GM21576 (cell line): ENCODE data around the gene PCGF1.
"Not testable (repeated sequence)": the region's sequence is repeated elsewhere in the genome, so short reads cannot be mapped to it uniquely, and the experiment has no call there.

Source experiments
- ATAC-seq: cut with Tn5 transposase; IDR thresholded peaks from one replicate; pipeline ENCODE4 v1.9.1; 2021; ENCODE audit warnings: mild to moderate bottlenecking, moderate library complexity; ENCODE audit not compliant: unreplicated experiment

The PCGF1 gene

DNA sequence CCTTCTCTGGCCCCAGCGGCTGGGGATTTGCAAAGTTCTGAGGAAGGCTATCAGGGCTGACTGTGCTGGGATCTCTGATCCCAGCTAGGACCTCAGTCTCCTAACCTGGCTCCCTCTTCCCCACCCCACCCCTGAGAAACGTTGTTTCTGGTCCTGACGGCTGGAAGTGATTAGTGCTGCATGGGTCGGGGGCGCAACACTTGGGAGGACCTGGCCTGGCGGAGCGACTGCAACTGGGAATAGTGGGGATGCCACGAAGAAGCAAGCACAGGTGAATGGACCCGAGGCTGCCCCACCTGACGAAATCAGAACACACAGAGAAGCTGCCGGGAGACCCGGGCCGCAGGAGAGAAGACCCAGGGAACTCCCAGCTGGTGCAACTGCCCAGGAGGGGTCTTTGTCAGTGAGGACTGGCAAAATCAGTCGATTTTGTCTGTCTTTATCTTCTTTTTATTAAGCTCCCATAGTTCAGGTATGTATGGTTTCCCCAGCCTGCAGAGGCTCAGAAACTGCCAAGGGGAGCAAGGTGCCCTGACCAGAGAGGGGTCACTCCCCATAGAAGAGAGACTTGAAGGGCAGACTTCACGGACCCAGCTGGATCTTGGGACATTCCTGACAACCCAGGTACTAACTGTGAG is 7.4 kb downstream of the PCGF1 start:
- ATAC-seq, result no peak

DNA sequence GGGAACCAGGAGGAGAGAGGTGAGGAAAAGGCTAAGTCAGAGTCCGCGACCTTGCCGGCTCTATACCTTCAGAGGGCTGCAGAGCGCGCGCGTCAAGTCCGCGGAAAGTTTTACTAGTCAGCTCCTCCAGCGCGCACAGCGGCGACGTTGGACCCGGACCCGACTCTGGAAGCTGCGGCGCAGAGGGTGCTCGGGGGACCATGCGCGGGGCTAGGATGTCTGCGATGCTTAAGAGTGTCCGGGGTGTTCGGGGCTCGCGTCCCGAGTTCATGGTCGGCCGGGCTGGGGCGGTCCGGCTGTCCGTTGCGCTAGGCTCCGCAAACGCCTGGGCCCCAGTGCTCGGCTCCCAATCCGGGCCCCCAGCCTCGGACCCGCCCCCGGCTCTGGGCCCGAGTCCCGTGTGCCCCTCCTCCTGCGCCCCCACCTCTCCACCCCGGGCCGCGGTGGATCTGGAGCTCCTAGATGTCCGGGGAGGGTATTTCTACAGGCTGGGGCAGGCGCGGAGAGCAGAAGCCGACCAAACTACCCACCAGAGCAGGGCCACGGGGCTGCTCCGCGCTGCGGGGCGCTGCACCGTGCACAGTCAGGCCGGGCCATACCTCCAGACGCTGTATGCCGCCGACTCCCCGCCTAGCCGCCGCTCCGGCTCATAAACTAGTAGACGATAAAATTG is 8.1 kb downstream of the PCGF1 start, which contains the start of gene LBX2:
LBX2 (minus strand) TSS at position 337 of the 673 bp plus-strand sequence; CDS start at position 271, 66 bp downstream.
- ATAC-seq, result no peak

DNA sequence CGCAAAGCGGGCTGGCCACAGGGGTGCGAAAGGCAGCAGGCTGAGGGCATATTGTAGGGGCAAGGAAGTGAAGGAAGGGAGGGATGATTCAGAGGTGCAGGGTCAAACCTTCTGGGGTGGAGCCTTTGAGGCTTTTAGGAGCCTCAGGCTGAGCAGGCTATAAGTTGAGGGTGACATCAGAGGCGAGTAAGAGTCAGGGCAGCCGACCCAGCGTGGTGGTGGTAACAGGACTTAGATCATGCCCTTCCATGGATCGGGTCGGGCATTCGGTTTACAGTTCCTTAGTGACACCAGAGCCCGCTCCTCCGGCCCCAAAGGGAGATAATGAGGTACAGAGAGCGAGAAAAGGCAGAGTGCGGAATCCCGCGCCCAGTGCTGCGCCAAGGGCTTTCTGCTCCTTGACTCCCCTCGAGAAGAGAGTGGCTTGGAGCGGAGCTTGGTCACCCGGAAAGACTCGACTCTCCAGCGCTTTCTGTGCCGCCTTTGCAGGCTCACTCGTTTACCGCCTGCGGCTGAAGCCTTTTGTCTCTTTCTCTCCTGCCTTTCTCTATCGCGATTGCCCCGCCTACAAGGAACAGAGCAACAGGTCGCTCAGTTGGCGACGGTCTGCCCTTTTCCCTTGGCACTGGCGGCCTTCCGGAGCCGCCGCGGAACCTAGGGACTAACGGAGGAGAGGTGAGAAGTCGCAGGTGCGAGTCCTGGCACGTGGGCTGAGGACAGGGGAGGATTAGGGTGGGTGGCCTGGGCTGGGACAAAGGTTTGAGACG is 8.8 kb downstream of the PCGF1 start:
- ATAC-seq, result no peak

DNA sequence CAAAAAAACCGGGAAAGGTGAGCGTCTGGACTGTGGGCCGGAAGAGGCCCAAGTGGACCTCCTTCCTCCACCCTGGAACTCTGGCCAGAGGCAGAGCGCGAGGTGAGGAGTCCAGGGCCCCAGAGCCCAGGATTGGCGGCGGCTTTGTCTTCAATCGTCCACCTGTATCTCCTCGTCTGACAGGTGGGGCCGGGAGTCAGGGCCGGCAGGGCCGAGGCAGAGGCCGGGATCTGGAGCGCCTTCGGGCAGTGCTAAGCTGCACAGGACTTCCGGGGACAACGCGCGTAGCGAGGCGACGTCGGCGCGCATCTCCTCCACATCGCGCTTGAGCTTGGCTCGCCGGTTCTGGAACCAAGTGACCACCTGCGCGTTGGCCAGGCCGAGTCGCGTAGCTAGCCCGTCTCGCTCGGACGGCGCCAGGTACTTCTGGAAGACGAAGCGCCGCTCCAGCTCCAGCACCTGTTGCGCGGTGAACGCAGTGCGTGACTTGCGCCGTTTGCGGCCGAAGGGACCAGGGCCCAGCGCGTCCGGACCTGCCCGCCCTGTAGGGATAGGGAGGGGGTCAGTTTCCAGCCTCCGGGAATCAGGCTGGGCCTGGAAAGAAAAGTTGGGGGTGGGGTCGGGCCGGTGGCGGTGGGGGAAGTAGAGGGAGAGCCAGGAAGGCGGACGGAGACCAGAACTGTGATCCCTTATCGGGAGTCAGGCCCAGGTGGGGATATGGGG is 9.6 kb downstream of the PCGF1 start:
- ATAC-seq, result no peak

DNA sequence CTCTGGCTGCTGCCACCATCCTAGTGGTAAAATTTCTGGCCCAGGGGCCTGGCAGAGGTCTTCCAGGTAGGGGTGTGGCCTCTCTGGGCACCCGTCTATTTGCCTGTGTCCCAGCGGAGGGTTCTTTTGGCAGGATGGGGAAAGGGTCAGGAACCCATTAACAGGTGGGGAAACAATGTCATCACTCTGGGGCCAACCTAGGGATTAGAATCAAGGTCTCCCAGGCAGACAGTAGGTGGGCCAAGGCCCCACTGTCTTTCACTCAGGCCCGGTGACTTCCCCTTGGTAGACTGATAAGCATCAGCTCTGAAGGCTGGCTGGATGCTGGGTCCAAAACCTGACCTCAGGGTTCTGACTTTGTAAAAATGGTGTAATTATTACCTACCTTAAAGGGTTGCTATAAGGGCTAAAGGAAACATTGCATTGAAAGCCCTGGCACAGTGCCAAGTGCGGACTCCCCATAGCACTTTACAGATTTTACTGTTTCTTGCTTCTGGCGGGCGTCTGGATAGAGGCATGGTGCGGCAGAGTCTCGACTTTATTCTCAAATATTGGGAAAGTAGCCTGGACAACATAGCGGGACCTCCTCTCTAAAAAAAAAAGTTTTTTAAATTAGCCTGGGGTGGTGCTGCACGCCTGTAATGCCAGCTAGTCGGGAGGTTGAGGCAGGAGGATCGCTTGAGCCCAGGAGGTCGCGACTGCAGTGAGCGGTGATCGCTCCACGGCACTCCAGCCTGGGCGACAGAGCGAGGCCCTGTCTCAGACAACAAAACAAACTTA is 10.3 kb downstream of the PCGF1 start:
- no peak for ATAC-seq

DNA sequence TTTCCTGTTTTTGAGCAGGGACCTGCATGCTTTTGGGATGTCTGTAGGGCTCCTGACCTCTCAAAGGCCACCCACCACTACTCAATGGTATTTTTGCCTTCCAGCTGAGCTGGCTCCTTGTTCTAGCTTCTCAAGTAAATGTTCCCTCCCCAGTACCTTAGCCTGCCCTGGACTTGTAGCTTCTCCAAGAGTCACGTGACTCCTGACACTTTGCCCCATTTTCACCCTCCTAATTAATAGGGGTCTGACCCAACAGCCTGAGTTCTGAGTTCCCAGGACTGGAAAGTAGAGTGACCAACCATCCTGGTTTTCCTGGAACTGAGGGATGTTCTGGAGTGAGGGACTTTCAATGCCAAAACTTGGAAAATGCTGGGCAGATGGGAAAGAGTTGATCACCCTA is 12.1 kb downstream of the PCGF1 start:
- ATAC-seq, result no peak

DNA sequence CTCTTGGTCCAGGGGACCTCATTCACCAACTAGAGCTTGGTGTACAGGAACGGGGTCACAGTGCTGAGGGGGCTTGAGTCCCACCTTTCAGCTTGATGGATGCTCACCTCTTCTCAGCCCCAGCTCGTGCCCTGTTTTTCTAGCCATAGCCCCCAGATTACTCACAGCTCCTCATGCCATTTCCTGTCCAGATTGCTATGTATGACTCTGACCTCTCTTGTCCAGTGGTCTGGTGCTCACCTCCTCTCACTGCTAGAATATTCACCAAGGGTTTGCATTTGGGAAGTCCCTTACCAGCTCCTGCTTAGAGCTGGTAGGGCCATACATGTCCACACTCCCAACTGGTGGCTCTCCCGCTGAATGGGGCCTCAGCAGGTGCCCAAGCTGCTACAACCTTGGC is 13.9 kb downstream of the PCGF1 start:
- no peak for ATAC-seq

DNA sequence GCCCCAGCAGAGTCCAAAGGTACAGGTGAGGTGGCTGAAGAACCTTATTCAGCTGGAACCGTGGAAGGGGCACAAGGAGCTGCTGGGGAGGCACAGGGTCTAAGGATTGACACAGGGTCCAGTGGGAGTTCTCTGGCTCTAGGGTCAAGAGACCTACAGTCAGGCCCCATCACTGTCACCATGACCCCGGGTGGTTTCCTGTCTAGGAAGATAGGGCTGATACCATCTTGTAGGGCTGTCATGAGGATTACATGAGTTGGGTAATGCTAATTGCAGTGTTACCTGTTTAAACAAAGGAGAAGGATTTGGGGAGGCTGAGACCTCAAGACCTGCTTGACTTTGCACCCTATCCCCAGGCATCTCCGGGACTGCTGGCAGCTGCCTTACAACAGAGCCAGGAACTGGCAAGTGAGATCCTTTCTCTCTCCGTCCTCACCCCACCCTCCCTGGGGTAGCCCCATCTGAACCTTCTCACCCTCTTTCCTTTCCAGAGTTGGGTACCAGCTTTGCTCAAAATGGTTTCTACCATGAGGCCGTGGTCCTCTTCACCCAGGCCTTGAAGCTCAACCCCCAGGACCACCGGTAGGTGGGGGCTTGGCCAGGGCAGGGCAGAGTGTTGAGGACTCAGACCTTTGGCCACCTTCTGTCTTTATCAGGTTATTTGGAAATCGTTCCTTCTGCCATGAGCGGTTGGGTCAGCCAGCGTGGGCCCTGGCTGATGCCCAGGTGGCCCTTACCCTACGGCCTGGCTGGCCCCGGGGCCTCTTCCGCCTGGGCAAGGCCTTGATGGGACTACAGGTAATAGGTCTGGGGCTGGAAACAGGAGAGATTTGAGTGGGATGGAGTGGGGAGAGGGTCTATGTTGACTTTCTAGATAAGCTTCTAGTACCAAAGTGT is 15.6 kb downstream of the PCGF1 start:
- no peak for ATAC-seq

DNA sequence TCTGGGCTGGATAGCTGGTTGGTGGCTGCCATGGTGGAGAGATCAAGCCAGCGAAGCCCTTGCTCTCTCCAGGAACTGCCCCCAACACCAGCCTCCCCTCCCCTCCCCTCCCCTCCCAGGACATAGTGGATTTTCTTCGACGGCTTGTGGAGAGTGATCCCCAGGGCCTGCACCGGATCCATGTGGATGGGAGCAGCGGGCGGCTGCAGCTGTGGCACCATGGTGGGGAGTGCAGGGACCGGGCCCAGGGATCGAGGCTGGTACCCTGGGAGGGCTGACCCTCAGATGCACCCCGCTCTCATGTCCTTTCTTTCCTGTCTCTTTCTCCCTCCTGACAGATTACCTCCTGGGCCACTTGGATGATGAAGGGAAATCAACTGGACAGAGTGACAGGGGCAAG is 17.6 kb downstream of the PCGF1 start:
- ATAC-seq, result no peak

DNA sequence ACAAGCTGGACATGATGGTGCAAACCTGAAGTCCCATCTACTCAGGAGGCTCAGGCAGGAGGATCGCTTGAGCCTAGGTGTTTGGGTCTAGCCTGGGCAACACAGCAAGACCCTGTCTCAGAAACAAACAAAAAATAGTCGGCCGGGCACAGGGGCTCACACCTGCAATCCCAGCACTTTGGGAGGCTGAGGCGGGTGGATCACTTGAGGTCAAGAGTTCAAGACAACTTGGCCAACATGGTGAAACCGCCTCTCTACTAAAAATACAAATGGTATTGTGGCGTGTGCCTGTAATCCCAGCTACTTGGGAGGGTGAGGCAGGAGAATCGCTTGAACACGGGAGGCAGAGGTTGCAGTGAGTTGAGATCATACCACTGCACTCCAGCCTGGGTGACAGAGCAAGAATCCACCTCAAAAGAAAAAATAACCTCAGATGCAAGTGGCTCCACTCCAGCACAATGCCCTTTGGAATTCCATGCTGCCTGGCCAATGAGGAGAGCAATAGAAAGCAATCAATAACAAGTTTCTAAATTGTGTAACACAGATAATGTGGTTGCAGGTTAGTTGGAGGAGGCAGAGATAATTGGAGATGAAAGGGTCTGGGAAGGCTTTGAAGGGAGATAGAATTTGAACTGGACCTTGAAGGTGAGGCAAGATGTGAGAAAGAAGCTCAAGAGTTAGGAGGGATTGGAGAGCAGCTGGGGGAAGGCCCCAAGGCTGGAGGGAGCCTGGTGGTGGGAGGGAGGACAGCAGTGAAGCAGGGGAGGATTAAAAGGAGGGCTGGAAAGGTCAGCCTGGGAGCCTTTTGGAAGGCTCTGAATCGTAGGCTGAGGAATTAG is 18.6 kb downstream of the PCGF1 start:
- no peak for ATAC-seq

DNA sequence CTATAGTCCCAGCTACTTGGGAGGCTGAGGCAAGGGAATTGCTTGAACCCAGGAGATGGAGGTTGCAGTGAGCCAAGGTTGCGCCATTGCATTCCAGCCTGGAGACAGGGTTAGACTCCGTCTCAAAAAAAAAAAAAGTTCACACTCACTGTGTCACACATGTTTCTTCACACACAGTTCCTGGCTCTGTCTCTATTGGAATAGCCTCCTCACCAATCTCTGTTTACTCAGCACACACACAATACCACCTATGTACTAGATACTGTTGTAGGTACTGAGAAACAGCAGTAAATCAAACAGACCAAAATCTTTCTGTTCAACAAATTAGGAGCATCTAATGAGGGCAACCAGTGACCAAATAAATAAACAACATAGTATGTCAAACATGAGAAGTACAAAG is 21.4 kb downstream of the PCGF1 start:
- ATAC-seq, result no peak

DNA sequence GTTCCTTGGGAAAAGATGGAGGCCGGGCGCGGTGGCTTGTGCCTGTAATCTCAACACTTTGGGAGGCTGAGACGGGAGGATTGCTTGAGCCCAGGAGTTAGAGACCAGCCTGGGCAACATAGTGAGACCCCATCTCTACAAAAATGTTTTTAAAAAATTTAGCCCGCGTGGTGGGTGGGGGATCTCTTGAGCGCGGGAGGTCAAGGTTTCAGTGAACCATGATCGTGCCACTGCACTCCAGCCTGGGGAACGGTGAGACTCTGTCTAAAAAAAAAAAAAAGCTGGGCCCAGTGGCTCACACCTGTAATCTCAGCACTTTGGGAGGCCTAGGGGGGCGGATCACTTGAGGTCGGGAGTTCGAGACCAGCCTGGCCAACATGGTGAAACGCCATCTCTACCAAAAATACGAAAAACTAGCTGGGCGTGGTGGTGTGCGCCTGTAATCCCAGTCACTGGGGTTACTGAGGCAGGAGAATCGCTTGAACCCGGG is 23.8 kb downstream of the PCGF1 start:
- not testable (repeated sequence) for ATAC-seq

DNA sequence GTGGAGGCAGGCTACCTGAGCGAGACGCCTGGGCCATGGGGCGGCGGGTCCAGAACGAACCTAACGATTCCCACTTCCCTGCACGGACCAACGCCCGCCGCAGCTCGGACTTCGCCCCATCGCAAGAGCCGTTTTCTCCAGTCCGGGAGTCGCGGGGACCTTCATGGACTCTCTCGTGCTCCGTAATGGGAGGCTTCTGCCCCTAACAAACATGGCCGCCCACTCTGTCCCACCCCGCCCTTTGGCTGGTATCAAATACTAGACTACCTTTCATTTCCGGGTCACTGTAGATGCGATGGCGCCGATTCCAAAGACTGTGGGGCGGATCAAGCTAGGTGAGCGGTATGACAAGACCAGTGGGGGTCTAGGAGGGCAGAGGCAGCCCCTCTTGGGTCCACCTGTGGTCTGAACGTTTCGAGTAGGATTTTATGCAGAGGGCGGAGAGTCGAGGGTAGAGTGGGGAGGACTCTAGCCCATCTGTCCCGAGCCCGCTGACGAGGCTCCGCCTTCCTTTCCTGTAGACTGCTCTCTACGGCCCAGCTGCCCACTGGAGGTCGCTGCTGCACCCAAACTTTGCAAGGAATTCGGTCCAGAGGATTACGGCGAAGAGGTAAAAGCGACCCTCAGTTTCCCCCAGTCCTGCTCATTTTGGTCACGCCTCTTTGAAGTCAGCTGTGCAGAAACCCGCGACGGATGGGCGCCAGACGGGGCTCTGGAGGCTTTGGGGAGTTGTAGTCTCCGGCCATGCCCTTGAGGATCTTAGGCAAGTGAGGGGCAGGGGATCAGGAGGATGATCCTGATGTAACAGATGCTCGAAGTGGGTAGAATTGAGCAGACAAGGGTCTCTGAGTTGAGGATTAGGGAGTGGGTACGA is 24.5 kb downstream of the PCGF1 start, which contains the start of the genes CCDC142 and TTC31:
CCDC142 (minus strand) TSS at position 198 of the 874 bp plus-strand sequence; CDS start at position 37, 161 bp downstream.
TTC31 (plus strand) TSS at position 281 of the 874 bp plus-strand sequence; CDS start at position 296, 15 bp downstream.
- peak; percentile 87 for ATAC-seq

DNA sequence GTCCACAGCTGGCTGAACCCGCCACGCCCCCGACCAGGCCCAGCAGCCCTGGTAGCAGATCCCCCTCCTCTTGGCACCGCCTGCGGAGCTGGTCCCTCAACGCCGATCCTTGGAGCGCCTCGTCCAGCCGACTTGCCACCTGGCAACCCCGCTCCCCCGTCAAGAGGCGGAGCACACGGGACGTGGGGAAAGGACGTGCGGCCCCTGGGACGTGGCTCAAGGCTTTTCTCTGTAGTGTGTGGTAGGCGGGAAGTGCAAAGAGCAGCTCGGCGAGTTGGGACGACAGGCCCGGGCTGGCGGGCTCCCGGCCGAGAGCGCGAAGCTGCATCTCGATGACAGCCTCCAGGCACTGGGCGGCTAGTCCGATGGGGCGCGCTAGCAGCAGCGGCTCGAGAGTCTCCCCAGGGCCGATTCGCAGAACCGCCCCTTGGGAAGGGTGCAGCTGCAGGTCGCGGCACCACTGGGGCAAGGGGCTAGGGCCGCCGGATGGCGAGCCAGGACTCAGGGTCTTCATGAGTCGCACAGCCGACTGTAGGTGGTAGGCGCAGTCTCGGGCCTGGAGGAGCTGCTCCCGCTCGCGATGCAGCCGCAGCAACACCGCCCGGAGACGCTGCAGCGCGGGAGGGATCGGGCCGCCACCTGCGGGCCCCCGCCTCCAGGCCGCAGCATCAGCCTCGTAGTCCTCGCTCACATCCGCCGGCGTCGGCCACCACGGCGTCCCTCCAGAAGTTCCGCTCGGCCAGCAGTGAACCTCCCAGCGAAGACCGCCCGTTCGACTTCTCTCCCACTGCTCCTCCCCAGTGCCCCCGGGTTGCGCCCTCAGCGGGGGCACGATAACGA is 25.3 kb downstream of the PCGF1 start:
- peak; percentile 30 for ATAC-seq

DNA sequence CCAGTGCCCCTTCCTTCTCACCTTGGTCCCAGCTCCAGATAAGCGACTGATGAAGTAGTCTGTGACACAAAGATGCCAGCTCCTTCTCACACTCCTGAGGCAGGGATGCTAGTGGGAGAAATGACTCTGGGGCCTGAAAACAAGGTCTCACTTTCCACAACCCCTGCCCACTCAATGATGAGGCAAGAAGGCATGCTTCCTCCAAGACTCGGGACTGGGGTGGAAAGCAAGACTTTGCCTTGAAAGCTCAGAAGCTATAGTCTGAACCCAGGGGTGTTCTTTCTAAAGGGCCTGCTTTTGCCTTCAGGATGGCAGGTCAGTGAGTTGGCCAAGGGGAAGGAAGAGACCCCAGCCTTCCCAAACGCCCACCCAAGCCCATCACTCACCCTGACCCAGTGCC is 26.1 kb downstream of the PCGF1 start:
- ATAC-seq, result no peak

DNA sequence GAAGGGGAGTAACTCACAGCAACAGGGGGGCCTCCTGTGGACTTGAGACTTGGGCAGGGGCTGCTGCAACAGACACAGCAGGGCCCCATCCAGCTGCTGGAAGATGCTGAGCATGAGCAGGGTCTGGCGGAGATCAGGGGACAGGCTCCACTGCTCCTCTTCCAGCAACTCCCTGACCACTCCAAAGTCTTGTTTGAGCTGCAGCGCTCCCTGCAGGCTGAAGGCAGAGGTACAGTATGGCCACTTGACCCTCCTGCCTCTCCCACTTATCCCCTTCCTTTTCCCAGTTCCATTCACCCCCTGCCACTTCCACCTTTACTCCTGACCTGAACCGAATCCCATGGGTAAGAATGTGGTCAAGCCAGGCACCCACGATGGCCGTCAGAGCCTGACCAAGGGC is 32.6 kb downstream of the PCGF1 start:
- ATAC-seq, result no peak
